Measurements from ENCODE around the gene ARSB. TPM values are rescaled to one million over a fixed set of nuclear protein-coding genes. Genes with fewer than 3 reads are reported as not detected.

Gene ARSB
- total and polyA plus RNA-seq, 9 of the 15 experiments (the other 6 are each of a cell fraction or from before 2014, with no cell fraction given): 0.52 to 4.6 (median 2.4) TPM

DNA sequence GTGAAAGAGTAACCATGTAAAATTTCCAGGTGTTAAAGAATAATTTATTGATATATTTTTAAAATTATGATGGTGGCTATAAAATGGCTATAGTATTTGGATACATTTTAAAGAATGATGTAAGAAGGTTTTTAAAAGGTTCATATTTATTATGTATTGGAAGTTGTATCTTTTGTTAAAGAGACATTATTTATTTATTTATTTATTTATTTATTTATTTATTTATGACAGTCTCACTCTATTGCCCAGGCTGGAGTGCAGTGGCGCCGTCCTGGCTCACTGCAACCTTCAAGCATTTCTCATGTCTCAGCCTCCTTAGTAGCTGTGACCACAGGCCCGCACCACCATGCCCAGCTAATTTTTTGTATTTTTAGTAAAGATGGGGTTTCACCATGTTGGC, 247.0 kb downstream of the ARSB start (continued):
- TF ChIP-seq MYC (IDR thresholded peaks at IDR 0.05; ENCODE audit: low read depth, low read length) (no peak), MYC (CRISPR knock-in tag; IDR thresholded peaks at IDR 0.05; ENCODE audit: borderline replicate concordance, low read depth) (no peak)

DNA sequence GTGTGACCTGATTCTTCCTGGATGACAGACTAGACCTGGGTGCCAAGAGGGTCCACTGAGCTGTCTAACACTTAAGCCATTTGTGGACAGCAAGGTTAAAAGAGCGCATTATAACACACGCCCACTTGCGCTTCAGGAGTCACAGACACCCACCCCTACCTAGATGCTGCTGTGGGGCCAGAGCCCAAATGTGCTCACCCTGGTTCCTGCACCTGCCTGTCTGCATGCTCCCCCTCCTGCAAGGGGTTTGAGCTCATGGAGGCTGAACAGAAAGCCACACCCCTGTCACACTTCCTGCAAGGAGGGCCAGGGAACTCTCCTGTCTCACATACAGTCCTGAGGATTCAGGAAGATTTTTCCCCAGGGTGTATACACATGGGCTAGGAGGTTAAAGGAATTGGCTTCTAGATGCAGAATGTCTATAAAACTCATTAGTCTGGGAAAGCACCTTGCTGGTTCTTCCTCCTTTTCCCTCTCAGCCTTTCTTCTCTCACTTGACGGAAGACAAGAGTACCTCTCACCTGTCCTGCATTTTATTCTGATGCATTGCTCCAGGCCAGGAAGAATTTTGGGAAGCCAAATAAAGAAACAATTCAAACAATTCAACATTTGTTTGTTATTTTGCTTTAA, 249.2 kb downstream of the ARSB start:
- POLR2A ChIA-PET: interaction anchor here (0.6 kb wide), 2 partner anchors 72 to 180 kb away, joined by 3 to 4 read pairs; no protein-coding TSS in a partner anchor
- DNase-seq (ENCODE audit: extremely low read depth in 1 of 4, low spot score in 3 of 4) (no peak), ATAC-seq (no peak), FAIRE-seq (no peak)
- intact Hi-C loops (cut with micrococcal nuclease): no loop called here
- Histone ChIP-seq H3K9me1 (ENCODE audit: control insufficient read depth, insufficient read depth, low read length) (no peaks in the 10 kb centered on the region), H3K9me3 (replicated peaks; ENCODE audit: control insufficient read depth, insufficient read depth, low read depth, low read length) (no peaks in the 10 kb centered on the region; the same call in 1 of the 2 replicates), H3K9ac (ENCODE audit: insufficient read depth in 1 of 2, low read depth in 2 of 2, low read length in 2 of 2) (no peak overlapping the region), H3K36me3 (ENCODE audit: control insufficient read depth, insufficient read depth, low read length) (no peaks in the 10 kb centered on the region), H3K4me3 (no peak overlapping the region), H3K4me1 (replicated peaks in 1 of 2; ENCODE audit: control insufficient read depth in 2 of 2, insufficient read depth in 2 of 2, low read length in 2 of 2) (no peaks in the 10 kb centered on the region), H3K27ac (ENCODE audit: extremely low read depth, low read depth, low read length) (no peak overlapping the region), H3K79me2 (ENCODE audit: control insufficient read depth, insufficient read depth, low read length) (no peaks in the 10 kb centered on the region), H2AFZ (ENCODE audit: low read depth, low read length) (no peak overlapping the region), H3K4me2 (ENCODE audit: insufficient read depth, low read length) (no peak overlapping the region), H3K27me3 (ENCODE audit: control insufficient read depth in 2 of 2, insufficient read depth in 2 of 2, low read length in 2 of 2) (0 out of 5 replicates have a peak, but pooled peaks cover 0 to 4% of the 10 kb centered on the region in 2 experiments), H4K20me1 (replicated peaks; ENCODE audit: control insufficient read depth, insufficient read depth, low read length) (no peaks in the 10 kb centered on the region)
- in situ Hi-C loops (cut with MboI): no loop called here
- CTCF ChIA-PET (ENCODE audit: low intra/inter-chr PET ratio): no interaction called here
- 16% methylated on average over 4 of the region's 4 CpGs for WGBS (ENCODE audit: insufficient coverage, low coverage, missing lambda C conversion rate)
- BruUV-seq (replicated peaks): no TSS peak
- no peak for TF ChIP-seq BRCA1 (IDR thresholded peaks at IDR 0.05)
- TF ChIP-seq BRCA1 (CRISPR knock-in tag; IDR thresholded peaks at IDR 0.05): no peak
- TF ChIP-seq DDX20 (tag; IDR thresholded peaks at IDR 0.05; ENCODE audit: low read depth): no peak
- no peak for TF ChIP-seq ATF7 (IDR thresholded peaks at IDR 0.05)
- TF ChIP-seq NR2C2 (CRISPR knock-in tag; IDR thresholded peaks at IDR 0.05): no peak
- TF ChIP-seq NR2C2 (tag; IDR thresholded peaks at IDR 0.05): no peak
- no peak for TF ChIP-seq ZNF134 (CRISPR knock-in tag; conservative IDR thresholded peaks at IDR 0.05)
- TF ChIP-seq POLR2AphosphoS5 (IDR thresholded peaks at IDR 0.05; ENCODE audit: control insufficient read depth, insufficient read depth, low read depth, low read length): no peak
- TF ChIP-seq, protein P1, sequence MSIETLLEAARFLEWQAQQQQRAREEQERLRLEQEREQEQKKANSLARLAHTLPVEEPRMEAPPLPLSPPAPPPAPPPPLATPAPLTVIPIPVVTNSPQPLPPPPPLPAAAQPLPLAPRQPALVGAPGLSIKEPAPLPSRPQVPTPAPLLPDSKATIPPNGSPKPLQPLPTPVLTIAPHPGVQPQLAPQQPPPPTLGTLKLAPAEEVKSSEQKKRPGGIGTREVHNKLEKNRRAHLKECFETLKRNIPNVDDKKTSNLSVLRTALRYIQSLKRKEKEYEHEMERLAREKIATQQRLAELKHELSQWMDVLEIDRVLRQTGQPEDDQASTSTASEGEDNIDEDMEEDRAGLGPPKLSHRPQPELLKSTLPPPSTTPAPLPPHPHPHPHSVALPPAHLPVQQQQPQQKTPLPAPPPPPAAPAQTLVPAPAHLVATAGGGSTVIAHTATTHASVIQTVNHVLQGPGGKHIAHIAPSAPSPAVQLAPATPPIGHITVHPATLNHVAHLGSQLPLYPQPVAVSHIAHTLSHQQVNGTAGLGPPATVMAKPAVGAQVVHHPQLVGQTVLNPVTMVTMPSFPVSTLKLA (conservative IDR thresholded peaks at IDR 0.05): no peak
- no peak for TF ChIP-seq POLR3G (IDR thresholded peaks at IDR 0.05; ENCODE audit: extremely low read depth, insufficient read length, insufficient replicate concordance)
- no peak for TF ChIP-seq CBX3 (IDR thresholded peaks at IDR 0.05; ENCODE audit: borderline replicate concordance in 1 of 2, low read length in 2 of 2)
- no peak for TF ChIP-seq ETS2 (tag; IDR thresholded peaks at IDR 0.05; ENCODE audit: borderline replicate concordance, poor library complexity, severe bottlenecking)
- no peak for TF ChIP-seq POLR2H (tag; IDR thresholded peaks at IDR 0.05; ENCODE audit: low read depth)
- TF ChIP-seq ZNF212 (CRISPR knock-in tag; IDR thresholded peaks at IDR 0.05): no peak
- TF ChIP-seq FUS (optimal IDR thresholded peaks at IDR 0.05; ENCODE audit: low read depth, low read length): no peak
- no peak for TF ChIP-seq ZC3H8 (IDR thresholded peaks at IDR 0.05)
- no peak for TF ChIP-seq SAFB2 (IDR thresholded peaks at IDR 0.05; ENCODE audit: borderline replicate concordance, low read depth, low read length, severe bottlenecking)
- TF ChIP-seq, protein P2, sequence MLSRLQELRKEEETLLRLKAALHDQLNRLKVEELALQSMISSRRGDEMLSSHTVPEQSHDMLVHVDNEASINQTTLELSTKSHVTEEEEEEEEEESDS (CRISPR knock-in tag; IDR thresholded peaks at IDR 0.05): no peak
- TF ChIP-seq NFATC3 (IDR thresholded peaks at IDR 0.05): no peak
- no peak for TF ChIP-seq ZNF76 (CRISPR knock-in tag; IDR thresholded peaks at IDR 0.05; ENCODE audit: borderline replicate concordance)

Measured in K562 (cell line).